ENCODE measurements around the gene TRAPPC2L. TPM values are rescaled to one million over a fixed set of nuclear protein-coding genes. Genes with fewer than 3 reads are reported as not detected.

The TRAPPC2L gene
- total and polyA plus RNA-seq, 2 of the 13 experiments (the other 11 are each of a cell fraction or from before 2014, with no cell fraction given) = 96.3 to 107 TPM

DNA sequence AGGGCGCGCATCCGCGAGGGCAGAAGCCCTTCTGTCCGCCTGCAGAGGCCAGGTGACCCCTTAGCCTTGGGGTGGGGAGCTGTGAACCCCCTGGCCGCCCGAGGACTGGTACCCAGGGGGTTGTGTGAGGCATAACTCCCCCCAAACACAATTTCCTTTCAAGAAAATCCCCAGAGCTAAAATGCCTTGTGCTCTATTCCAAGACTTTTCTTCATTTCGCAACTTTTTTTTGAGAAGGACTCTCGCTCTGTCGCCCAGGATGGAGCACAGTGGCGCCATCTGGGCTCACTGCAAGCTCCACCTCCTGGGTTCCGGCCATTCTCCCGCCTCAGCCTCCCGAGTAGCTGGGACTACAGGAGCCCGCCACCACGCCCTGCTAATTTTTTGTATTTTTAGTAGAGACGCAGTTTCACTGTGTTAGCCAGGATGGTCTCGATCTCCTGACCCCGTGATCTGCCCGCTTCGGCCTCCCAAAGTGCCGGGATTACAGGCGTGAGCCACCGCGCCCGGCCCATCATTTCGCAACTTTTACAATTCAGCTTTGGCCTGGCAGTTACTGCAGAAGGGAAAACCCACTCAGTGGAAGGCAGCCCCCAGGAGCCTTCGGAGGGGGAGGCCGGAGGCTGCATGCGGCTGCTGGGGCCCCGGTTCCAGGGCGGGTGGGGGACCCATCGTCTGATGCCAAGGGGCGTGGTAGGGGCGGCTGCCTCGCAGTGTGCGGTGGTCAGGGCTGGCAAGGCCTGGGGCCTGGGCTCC, 44.2 kb upstream of the TRAPPC2L start:
- Histone ChIP-seq H3K9me3 (ENCODE audit: low read length) (no peaks in the 10 kb centered on the region), H3K27me3 (ENCODE audit: control insufficient read depth in 1 of 2, insufficient read depth in 2 of 2, low read length in 2 of 2) (peaks cover 0 to 3% of the 10 kb centered on the region in 2 experiments; a peak in 1 of 5 replicates), H3K4me3 (replicated peaks in 1 of 3; ENCODE audit: insufficient read depth in 1 of 3, low read depth in 2 of 3, low read length in 3 of 3) (peak overlapping the region; percentile 72 to 90 (median 74)), H4K20me1 (ENCODE audit: insufficient read depth, low read length) (peaks cover 14% of the 10 kb centered on the region; the same call in 1 of the 2 replicates), H3K4me2 (ENCODE audit: low read depth, low read length) (peak overlapping the region; percentile 98), H3K4me1 (ENCODE audit: insufficient read depth, low read length) (peaks cover 36% of the 10 kb centered on the region), H3K36me3 (replicated peaks in 1 of 2; ENCODE audit: control insufficient read depth in 1 of 2, insufficient read depth in 2 of 2, low read length in 2 of 2) (peaks cover 7 to 21% of the 10 kb centered on the region in 2 experiments; a peak in 4 of 5 replicates), H3K27ac (ENCODE audit: extremely low read length, insufficient read depth, low read length) (peak overlapping the region; percentile 76), H3K79me2 (ENCODE audit: insufficient read depth, low read length) (peaks cover 21% of the 10 kb centered on the region), H3K9ac (ENCODE audit: insufficient read depth, low read depth, low read length) (peak overlapping the region; percentile 90), H2AFZ (ENCODE audit: low read length) (no peak overlapping the region)
- FAIRE-seq (peak; percentile 46), DNase-seq (ENCODE audit: low spot score) (peak; percentile 44), ATAC-seq (no peak)
- WGBS (ENCODE audit: low lambda C conversion rate) = 29% methylated on average over 31 of the region's 37 CpGs
- ChIA-PET POLR2A (interaction anchor here (1.6 to 4.9 kb wide), 6 partner anchors 28 to 405 kb away, joined by 3 to 36 read pairs (median 10); partner anchors contain the start of genes GALNS, TRAPPC2L and ZNF778), CTCF (ENCODE audit: low intra/inter-chr PET ratio, low total read pairs) (interaction anchor here (0.6 to 0.8 kb wide), 2 partner anchors 9 to 69 kb away, joined by 3 read pairs; no protein-coding TSS in a partner anchor)
- intact Hi-C loops (cut with micrococcal nuclease; ENCODE audit: unreplicated experiment) (loop anchor here (5.0 kb wide), 1 partner anchor 55 kb away; no protein-coding TSS in a partner anchor), in situ Hi-C loops (cut with HindIII; ENCODE audit: extremely low pct_ligation_motif_present, low pct_unique_long_range_greater_than_20kb) (loop anchor here (5.0 kb wide), 1 partner anchor 45 kb away; the partner anchor contains the start of genes GALNS and TRAPPC2L)
- BruUV-seq (replicated peaks) = no TSS peak
- TF ChIP-seq IRX3 (CRISPR knock-in tag; IDR thresholded peaks at IDR 0.05; ENCODE audit: borderline replicate concordance, low read depth) (no peak), ZNF747 (CRISPR knock-in tag; IDR thresholded peaks at IDR 0.05; ENCODE audit: borderline replicate concordance) (0 out of 2 replicates have a peak, but pooled peaks have one; percentile 54), HDAC2 (CRISPR knock-in tag; IDR thresholded peaks at IDR 0.05) (no peak), TBL1XR1 (IDR thresholded peaks at IDR 0.05; ENCODE audit: borderline replicate concordance, low read length, partially characterized antibody) (no peak), CEBPB (IDR thresholded peaks at IDR 0.05; ENCODE audit: borderline replicate concordance, low read depth, low read length) (peak; percentile 79), RCOR2 (CRISPR knock-in tag; IDR thresholded peaks at IDR 0.05) (no peak), PHF21A (CRISPR knock-in tag; IDR thresholded peaks at IDR 0.05) (peak; percentile 12; the same call in 1 of the 2 replicates), PAWR (CRISPR knock-in tag; IDR thresholded peaks at IDR 0.05; ENCODE audit: borderline replicate concordance) (no peak), ELF1 (CRISPR knock-in tag; IDR thresholded peaks at IDR 0.05) (no peak), SRY (CRISPR knock-in tag; IDR thresholded peaks at IDR 0.05) (0 out of 2 replicates have a peak, but pooled peaks have one; percentile 35), HNRNPH1 (optimal IDR thresholded peaks at IDR 0.05; ENCODE audit: low read depth, low read length) (no peak), MTA3 (CRISPR knock-in tag; IDR thresholded peaks at IDR 0.05) (no peak), ONECUT2 (CRISPR knock-in tag; IDR thresholded peaks at IDR 0.05) (no peak), NFE2L1 (CRISPR knock-in tag; IDR thresholded peaks at IDR 0.05; ENCODE audit: borderline replicate concordance) (no peak), YY1 (IDR thresholded peaks at IDR 0.05; ENCODE audit: insufficient read depth, insufficient replicate concordance, low read depth, low read length) (peak; percentile 31)
- TF ChIP-seq, protein P1, sequence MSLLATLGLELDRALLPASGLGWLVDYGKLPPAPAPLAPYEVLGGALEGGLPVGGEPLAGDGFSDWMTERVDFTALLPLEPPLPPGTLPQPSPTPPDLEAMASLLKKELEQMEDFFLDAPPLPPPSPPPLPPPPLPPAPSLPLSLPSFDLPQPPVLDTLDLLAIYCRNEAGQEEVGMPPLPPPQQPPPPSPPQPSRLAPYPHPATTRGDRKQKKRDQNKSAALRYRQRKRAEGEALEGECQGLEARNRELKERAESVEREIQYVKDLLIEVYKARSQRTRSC (CRISPR knock-in tag; IDR thresholded peaks at IDR 0.05; ENCODE audit: low read depth) = 0 out of 2 replicates have a peak, but pooled peaks have one; percentile 15
- TF ChIP-seq, protein P2, sequence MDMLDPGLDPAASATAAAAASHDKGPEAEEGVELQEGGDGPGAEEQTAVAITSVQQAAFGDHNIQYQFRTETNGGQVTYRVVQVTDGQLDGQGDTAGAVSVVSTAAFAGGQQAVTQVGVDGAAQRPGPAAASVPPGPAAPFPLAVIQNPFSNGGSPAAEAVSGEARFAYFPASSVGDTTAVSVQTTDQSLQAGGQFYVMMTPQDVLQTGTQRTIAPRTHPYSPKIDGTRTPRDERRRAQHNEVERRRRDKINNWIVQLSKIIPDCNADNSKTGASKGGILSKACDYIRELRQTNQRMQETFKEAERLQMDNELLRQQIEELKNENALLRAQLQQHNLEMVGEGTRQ (IDR thresholded peaks at IDR 0.05; ENCODE audit: low read depth, low read length) = no peak
- TF ChIP-seq, protein P2 (CRISPR knock-in tag; IDR thresholded peaks at IDR 0.05; ENCODE audit: borderline replicate concordance) = 0 out of 2 replicates have a peak, but pooled peaks have one; percentile 51

Data from HepG2 (cell line).